Activated B cell treated with CpG ODN at 0.5 μM for 24 hours (primary cell): ENCODE results near the gene ADAM33. TPM values are rescaled to one million over a fixed set of nuclear protein-coding genes. Genes with fewer than 3 reads are reported as not detected.

Experiments used
- ATAC-seq: fragments of 200-7000 bp; cut with Tn5 transposase; one replicate; pipeline ENCODE4 v1.10.0; 2021; ENCODE audit warnings: low read depth, mild to moderate bottlenecking, moderate library complexity
- CTCF ChIA-PET: fragments of 350-600 bp; sonication (Branson Sonifier 250); formaldehyde crosslinking; loops from one replicate; lab custom pipeline; 2021; ENCODE audit warnings: antibody characterized with exemption; lab: Charles Lee
- POLR2A ChIA-PET: fragments of 350-600 bp; sonication (Branson Sonifier 250); formaldehyde crosslinking; loops from one replicate; lab custom pipeline; 2021; ENCODE audit warnings: antibody characterized with exemption; lab: Charles Lee
- DNase-seq: peaks from one replicate; pipeline ENCODE4 v3.0.0; 2022
- H3K27ac Mint-ChIP-seq: one replicate; pipeline ENCODE4 v1.8.0; 2020; ENCODE audit warnings: mixed read lengths
- H3K27me3 Mint-ChIP-seq: one replicate; pipeline ENCODE4 v1.8.0; 2021; ENCODE audit warnings: mixed read lengths
- H3K36me3 Mint-ChIP-seq: one replicate; pipeline ENCODE4 v1.8.0; 2021; ENCODE audit warnings: low read depth, mixed read lengths
- H3K4me1 Mint-ChIP-seq: one replicate; pipeline ENCODE4 v1.8.0; 2021; ENCODE audit warnings: mixed read lengths
- H3K4me3 Mint-ChIP-seq: one replicate; pipeline ENCODE4 v1.8.0; 2020; ENCODE audit warnings: mild to moderate bottlenecking, mixed read lengths
- H3K9me3 Mint-ChIP-seq: one replicate; pipeline ENCODE4 v1.8.0; 2020; ENCODE audit warnings: mixed read lengths
- intact Hi-C: fragments of 100-400 bp; cut with micrococcal nuclease; formaldehyde crosslinking; loops from one replicate; pipeline ENCODE4 v1.15.1; 2024
- total RNA-seq: library from RNA; stranded (reverse); gene quantifications from 2 replicates; pipeline ENCODE4 v1.2.3, GENCODE V29; 2022
- TF ChIP-seq, protein P1 (sequence below): fragments of 200-600 bp; IDR thresholded peaks from one replicate; pipeline ENCODE4 v1.8.0; 2022; ENCODE audit warnings: antibody characterized with exemption, mild to moderate bottlenecking

Gene ADAM33
- total RNA-seq, 1 donor from 2014 or later = not detected

GRCh38 chr20:3721912-3722311, 40.1 kb upstream of the ADAM33 start:
- Mint-ChIP-seq H3K4me1 (no peaks in the 10 kb centered on the region), H3K9me3 (no peaks in the 10 kb centered on the region), H3K4me3 (no peak overlapping the region), H3K27ac (no peak overlapping the region), H3K27me3 (peaks cover 25% of the 10 kb centered on the region), H3K36me3 (no peaks in the 10 kb centered on the region)
- ChIA-PET CTCF (interaction anchor here (1.1 kb wide), 1 partner anchor 12 kb away, joined by 3 read pairs; no protein-coding TSS in a partner anchor), POLR2A (no interaction called here)
- intact Hi-C loops = no loop called here
- ATAC-seq = no peak
- TF ChIP-seq, protein P1, sequence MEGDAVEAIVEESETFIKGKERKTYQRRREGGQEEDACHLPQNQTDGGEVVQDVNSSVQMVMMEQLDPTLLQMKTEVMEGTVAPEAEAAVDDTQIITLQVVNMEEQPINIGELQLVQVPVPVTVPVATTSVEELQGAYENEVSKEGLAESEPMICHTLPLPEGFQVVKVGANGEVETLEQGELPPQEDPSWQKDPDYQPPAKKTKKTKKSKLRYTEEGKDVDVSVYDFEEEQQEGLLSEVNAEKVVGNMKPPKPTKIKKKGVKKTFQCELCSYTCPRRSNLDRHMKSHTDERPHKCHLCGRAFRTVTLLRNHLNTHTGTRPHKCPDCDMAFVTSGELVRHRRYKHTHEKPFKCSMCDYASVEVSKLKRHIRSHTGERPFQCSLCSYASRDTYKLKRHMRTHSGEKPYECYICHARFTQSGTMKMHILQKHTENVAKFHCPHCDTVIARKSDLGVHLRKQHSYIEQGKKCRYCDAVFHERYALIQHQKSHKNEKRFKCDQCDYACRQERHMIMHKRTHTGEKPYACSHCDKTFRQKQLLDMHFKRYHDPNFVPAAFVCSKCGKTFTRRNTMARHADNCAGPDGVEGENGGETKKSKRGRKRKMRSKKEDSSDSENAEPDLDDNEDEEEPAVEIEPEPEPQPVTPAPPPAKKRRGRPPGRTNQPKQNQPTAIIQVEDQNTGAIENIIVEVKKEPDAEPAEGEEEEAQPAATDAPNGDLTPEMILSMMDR = no peak
- no peak for DNase-seq

DNA sequence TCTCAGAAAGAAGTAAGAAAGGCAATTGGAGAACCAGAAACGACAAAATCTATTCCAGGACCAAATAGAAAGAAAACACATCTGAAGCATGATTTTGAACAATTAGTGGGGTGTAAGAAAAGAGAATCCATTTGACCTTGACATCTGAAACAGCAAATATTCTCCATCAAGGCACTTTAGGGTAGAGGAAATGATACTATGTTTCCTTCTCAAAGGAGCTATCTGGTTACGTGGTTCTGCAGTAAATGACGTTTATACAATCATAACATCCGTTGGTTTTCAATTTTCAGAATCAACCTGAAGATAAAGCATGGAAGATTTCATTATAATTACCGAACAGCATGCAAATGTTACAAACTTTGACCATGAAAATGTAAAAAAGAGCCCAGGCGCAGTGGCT, 38.8 kb upstream of the ADAM33 start:
- CTCF ChIA-PET = interaction anchor here (1.8 kb wide), 1 partner anchor 10 kb away, joined by 6 read pairs; no protein-coding TSS in a partner anchor
- no peak for ATAC-seq
- intact Hi-C loops = no loop called here
- H3K4me1 Mint-ChIP-seq = no peaks in the 10 kb centered on the region
- no peaks in the 10 kb centered on the region for H3K36me3 Mint-ChIP-seq
- TF ChIP-seq, protein P1 = no peak
- peaks cover 21% of the 10 kb centered on the region for H3K27me3 Mint-ChIP-seq
- DNase-seq = no peak
- POLR2A ChIA-PET = no interaction called here
- no peak overlapping the region for H3K27ac Mint-ChIP-seq
- H3K9me3 Mint-ChIP-seq = no peaks in the 10 kb centered on the region
- H3K4me3 Mint-ChIP-seq = no peak overlapping the region

- intact Hi-C loops = no loop called here
- DNase-seq (no peak), ATAC-seq (no peak)
- H3K27me3 Mint-ChIP-seq = peaks cover 21% of the 10 kb centered on the region
- no peaks in the 10 kb centered on the region for H3K36me3 Mint-ChIP-seq
- no peak overlapping the region for H3K4me3 Mint-ChIP-seq
- H3K27ac Mint-ChIP-seq = no peak overlapping the region
- ChIA-PET POLR2A (no interaction called here), CTCF (interaction anchor here (0.6 to 1.8 kb wide), 2 partner anchors 9 to 151 kb away, joined by 3 to 6 read pairs; no protein-coding TSS in a partner anchor)
- H3K9me3 Mint-ChIP-seq = no peaks in the 10 kb centered on the region
- TF ChIP-seq, protein P1 = no peak
- no peaks in the 10 kb centered on the region for H3K4me1 Mint-ChIP-seq
Observed at GRCh38 chr20:3720068-3720467, 38.3 kb upstream of the ADAM33 start.

DNA sequence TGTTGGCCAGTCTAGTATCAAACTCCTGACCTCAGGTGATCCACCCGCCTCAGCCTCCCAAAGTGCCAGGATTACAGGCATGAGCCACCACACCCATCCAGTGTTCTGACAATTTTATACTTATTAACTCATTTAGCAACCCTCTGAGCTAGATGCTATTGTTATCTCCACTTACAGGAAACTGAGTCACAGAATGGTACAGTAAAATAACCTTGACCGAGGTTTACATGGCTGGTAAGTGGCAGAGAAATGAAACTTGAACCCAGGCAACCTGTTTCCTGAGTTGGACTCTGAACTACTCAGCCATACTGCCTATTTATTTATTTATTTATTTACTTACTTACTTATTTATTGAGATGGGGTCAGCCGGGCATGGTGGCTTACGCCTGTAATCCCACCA, 37.2 kb upstream of the ADAM33 start:
- DNase-seq (no peak), ATAC-seq (no peak)
- H3K9me3 Mint-ChIP-seq = no peaks in the 10 kb centered on the region
- POLR2A ChIA-PET = no interaction called here
- no peak overlapping the region for H3K27ac Mint-ChIP-seq
- CTCF ChIA-PET = interaction anchor here (1.8 kb wide), 1 partner anchor 42 kb away, joined by 5 read pairs; no protein-coding TSS in a partner anchor
- no peaks in the 10 kb centered on the region for H3K4me1 Mint-ChIP-seq
- H3K4me3 Mint-ChIP-seq = no peak overlapping the region
- H3K27me3 Mint-ChIP-seq = peaks cover 17% of the 10 kb centered on the region
- intact Hi-C loops = no loop called here
- no peaks in the 10 kb centered on the region for H3K36me3 Mint-ChIP-seq
- TF ChIP-seq, protein P1 = no peak

GRCh38 chr20:3716195-3716834, 34.5 kb upstream of the ADAM33 start:
- Mint-ChIP-seq H3K4me1 (no peaks in the 10 kb centered on the region), H3K27me3 (peaks cover 20% of the 10 kb centered on the region), H3K9me3 (no peaks in the 10 kb centered on the region), H3K4me3 (no peak overlapping the region), H3K36me3 (no peaks in the 10 kb centered on the region), H3K27ac (no peak overlapping the region)
- ATAC-seq = peak; percentile 71
- TF ChIP-seq, protein P1 = no peak
- no peak for DNase-seq
- ChIA-PET CTCF (interaction anchor here (1.1 to 1.5 kb wide), 3 partner anchors 9 to 369 kb away, joined by 3 to 5 read pairs (median 4); partner anchors contain the start of gene ADISSP), POLR2A (no interaction called here)
- intact Hi-C loops = loop anchor here (1.0 kb wide), 2 partner anchors 52 to 139 kb away; no protein-coding TSS in a partner anchor
